PC-9 (cell line): ENCODE data around the gene RAB42. TPM values are rescaled to one million over a fixed set of nuclear protein-coding genes. Genes with fewer than 3 reads are reported as not detected.
"Not testable (repeated sequence)": the region's sequence is repeated elsewhere in the genome, so short reads cannot be mapped to it uniquely, and the experiment has no call there.

Experiments used
- BruUV-seq: library from RNA; stranded (reverse); fragments of 400-500 nt; replicated peaks from 2 replicates; lab custom pipeline; 2021; lab: Mats Ljungman, UMichigan
- CTCF ChIA-PET: fragments of 300-600 bp; sonication (Branson Sonifier 250); formaldehyde crosslinking; loops from one replicate; lab custom pipeline; 2022; ENCODE audit warnings: antibody characterized with exemption; lab: Charles Lee
- POLR2A ChIA-PET: fragments of 300-600 bp; sonication (Branson Sonifier 250); formaldehyde crosslinking; loops from one replicate; lab custom pipeline; 2022; ENCODE audit warnings: antibody characterized with exemption; ENCODE audit not compliant: unreplicated experiment; lab: Charles Lee
- DNase-seq, 2 experiments: peaks; one replicate each; pipeline versions ENCODE4 v3.0.0 to v3.0.0-alpha.2; 2015 to 2022; ENCODE audit warnings: mixed read lengths in 1 of 2
- H2AFZ ChIP-seq: fragments of 200-600 bp; sonication (generic); 2 replicates; pipeline ENCODE4 v1.8.1; 2017; ENCODE audit warnings: antibody characterized with exemption
- H3F3A ChIP-seq: fragments of 200-600 bp; sonication (generic); 2 replicates; pipeline ENCODE4 v1.8.1; 2017; ENCODE audit warnings: antibody characterized with exemption, mild to moderate bottlenecking, low read depth; ENCODE audit not compliant: insufficient read depth
- H3K27ac ChIP-seq: fragments of 200-600 bp; sonication (generic); 2 replicates; pipeline ENCODE4 v1.6.1; 2016; ENCODE audit warnings: mixed run types
- H3K27me3 ChIP-seq: fragments of 200-600 bp; sonication (generic); 2 replicates; pipeline ENCODE4 v1.6.1; 2016; ENCODE audit warnings: low read depth, mixed run types; ENCODE audit not compliant: insufficient read depth
- H3K36me3 ChIP-seq: fragments of 200-600 bp; sonication (generic); 2 replicates; pipeline ENCODE4 v1.6.1; 2016; ENCODE audit warnings: low read depth, mixed run types
- H3K4me1 ChIP-seq: fragments of 200-600 bp; sonication (generic); replicated peaks from 2 replicates; pipeline ENCODE4 v1.6.1; 2016; ENCODE audit warnings: mixed run types; ENCODE audit not compliant: insufficient read depth
- H3K4me2 ChIP-seq: fragments of 200-600 bp; sonication (generic); 2 replicates; pipeline ENCODE4 v1.6.1; 2017; ENCODE audit warnings: mixed run types
- H3K4me3 ChIP-seq: fragments of 200-600 bp; sonication (generic); 2 replicates; pipeline ENCODE4 v1.6.1; 2016; ENCODE audit warnings: mixed run types
- H3K79me2 ChIP-seq: fragments of 200-600 bp; sonication (generic); 2 replicates; pipeline ENCODE4 v1.6.1; 2017; ENCODE audit warnings: low read depth, mixed run types
- H3K9me2 ChIP-seq: fragments of 200-600 bp; sonication (generic); 2 replicates; pipeline ENCODE4 v1.8.1; 2017; ENCODE audit warnings: mild to moderate bottlenecking; ENCODE audit not compliant: insufficient read depth
- H3K9me3 ChIP-seq: fragments of 200-600 bp; sonication (generic); 2 replicates; pipeline ENCODE4 v1.8.1; 2016; ENCODE audit warnings: low read depth; ENCODE audit not compliant: insufficient read depth
- H4K20me1 ChIP-seq: fragments of 200-600 bp; sonication (generic); 2 replicates; pipeline ENCODE4 v1.8.1; 2017; ENCODE audit not compliant: insufficient read depth
- EZH2 ChIP-seq: fragments of 200-600 bp; sonication (generic); IDR thresholded peaks from 2 replicates; pipeline ENCODE4 v1.8.0; 2017; ENCODE audit warnings: antibody characterized with exemption, low read depth
- intact Hi-C: fragments of 100-400 bp; cut with micrococcal nuclease; formaldehyde crosslinking; loops from one replicate; pipeline ENCODE4 v1.10.0; 2022; ENCODE audit not compliant: unreplicated experiment
- total RNA-seq: library from RNA; stranded (reverse); gene quantifications from 2 replicates; pipeline ENCODE4 v1.2.3, GENCODE V29; 2021
- TF ChIP-seq, protein P1 (sequence below): fragments of 200-600 bp; sonication (generic); conservative IDR thresholded peaks from 2 replicates; pipeline ENCODE4 v1.6.1; 2017; ENCODE audit warnings: mixed run types, antibody characterized with exemption, mild to moderate bottlenecking, moderate library complexity

The RAB42 gene
- total RNA-seq, 1 experiment from 2014 or later = 7.6 TPM

DNA sequence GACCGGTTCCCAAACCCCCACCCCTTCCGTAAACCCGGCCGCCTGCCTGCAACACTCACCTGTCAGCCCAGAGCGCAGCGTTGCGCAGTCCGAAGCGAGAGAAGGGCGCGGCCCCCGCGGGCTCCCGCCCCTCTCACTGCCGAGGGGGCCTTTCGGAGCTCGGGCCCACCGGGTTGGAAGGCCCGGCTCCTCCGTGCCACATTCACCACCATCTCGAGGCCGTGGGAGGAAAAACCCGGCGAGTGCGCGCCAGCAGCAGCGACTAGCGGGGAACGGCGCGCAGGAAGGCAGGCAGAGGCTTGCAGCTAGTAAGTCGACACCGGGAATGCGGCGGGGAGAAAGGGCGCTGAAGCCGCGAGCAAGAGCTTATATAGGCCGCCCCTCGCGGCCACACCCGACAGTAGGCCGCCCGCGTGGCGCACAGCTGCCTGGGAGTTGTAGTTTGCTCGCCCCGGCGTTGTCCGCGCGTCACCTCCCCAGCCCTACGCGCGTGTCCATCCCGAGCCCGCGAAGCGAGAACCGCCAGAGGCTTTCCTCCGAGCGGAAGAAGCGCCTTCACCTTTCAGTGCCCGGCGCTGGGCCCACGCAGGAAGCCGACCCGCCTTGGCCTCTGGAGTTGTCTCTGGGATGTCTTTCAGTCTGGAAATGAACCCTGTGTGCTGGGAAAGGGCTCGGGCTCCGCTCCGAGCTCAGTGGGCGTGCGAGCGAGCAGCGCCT is 10.4 kb upstream of the RAB42 start:
- Histone ChIP-seq H3K27me3 (no peaks in the 10 kb centered on the region), H3K9me2 (no peaks in the 10 kb centered on the region), H3F3A (peaks cover 51% of the 10 kb centered on the region), H3K4me1 (peaks cover 9% of the 10 kb centered on the region), H3K79me2 (peaks cover 30% of the 10 kb centered on the region), H4K20me1 (peaks cover 28% of the 10 kb centered on the region), H3K36me3 (peaks cover 28% of the 10 kb centered on the region), H2AFZ (peak overlapping the region; percentile 90), H3K27ac (peak overlapping the region; percentile 81), H3K4me3 (peak overlapping the region; percentile 87), H3K4me2 (peak overlapping the region; percentile 91), H3K9me3 (no peaks in the 10 kb centered on the region)
- POLR2A ChIA-PET = interaction anchor here (0.5 to 1.3 kb wide), 17 partner anchors 9 to 746 kb away, joined by 3 to 14 read pairs (median 5); partner anchors contain the start of genes RCC1 and YTHDF2
- no TSS peak for BruUV-seq
- peak; percentile 84 to 93 for DNase-seq
- TF ChIP-seq, protein P1, sequence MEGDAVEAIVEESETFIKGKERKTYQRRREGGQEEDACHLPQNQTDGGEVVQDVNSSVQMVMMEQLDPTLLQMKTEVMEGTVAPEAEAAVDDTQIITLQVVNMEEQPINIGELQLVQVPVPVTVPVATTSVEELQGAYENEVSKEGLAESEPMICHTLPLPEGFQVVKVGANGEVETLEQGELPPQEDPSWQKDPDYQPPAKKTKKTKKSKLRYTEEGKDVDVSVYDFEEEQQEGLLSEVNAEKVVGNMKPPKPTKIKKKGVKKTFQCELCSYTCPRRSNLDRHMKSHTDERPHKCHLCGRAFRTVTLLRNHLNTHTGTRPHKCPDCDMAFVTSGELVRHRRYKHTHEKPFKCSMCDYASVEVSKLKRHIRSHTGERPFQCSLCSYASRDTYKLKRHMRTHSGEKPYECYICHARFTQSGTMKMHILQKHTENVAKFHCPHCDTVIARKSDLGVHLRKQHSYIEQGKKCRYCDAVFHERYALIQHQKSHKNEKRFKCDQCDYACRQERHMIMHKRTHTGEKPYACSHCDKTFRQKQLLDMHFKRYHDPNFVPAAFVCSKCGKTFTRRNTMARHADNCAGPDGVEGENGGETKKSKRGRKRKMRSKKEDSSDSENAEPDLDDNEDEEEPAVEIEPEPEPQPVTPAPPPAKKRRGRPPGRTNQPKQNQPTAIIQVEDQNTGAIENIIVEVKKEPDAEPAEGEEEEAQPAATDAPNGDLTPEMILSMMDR = no peak
- TF ChIP-seq EZH2 = no peak
- intact Hi-C loops = loop anchor here (2.0 kb wide), 3 partner anchors 19 to 73 kb away; no protein-coding TSS in a partner anchor
- CTCF ChIA-PET = interaction anchor here (0.7 to 1.1 kb wide), 2 partner anchors 20 to 62 kb away, joined by 5 read pairs; no protein-coding TSS in a partner anchor

DNA sequence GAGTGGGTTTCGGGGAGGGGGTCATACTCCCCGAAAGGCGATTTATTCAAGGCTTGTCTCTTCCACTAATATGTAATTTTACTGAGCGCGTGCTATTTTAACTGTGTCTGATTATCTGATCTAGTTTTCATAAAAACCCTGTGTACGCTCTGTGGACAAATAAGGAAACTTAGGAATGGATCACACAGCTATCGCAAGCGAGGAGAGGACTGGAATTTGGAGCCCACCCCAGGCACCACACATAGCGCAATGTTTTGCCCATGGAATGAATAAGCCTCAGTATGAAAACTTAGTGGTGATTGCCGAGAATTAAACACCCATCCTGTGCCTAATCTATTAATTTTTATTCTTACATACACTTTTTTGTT is 9.8 kb upstream of the RAB42 start:
- Histone ChIP-seq H3K36me3 (peaks cover 28% of the 10 kb centered on the region), H3K4me1 (peaks cover 9% of the 10 kb centered on the region), H2AFZ (peak overlapping the region; percentile 90), H3F3A (peaks cover 46% of the 10 kb centered on the region), H3K27me3 (no peaks in the 10 kb centered on the region), H3K9me3 (no peaks in the 10 kb centered on the region), H3K4me3 (peak overlapping the region; percentile 87), H3K4me2 (peak overlapping the region; percentile 91), H4K20me1 (peaks cover 28% of the 10 kb centered on the region), H3K79me2 (peaks cover 30% of the 10 kb centered on the region), H3K27ac (peak overlapping the region; percentile 81), H3K9me2 (no peaks in the 10 kb centered on the region)
- TSS peak; percentile 99 for BruUV-seq
- CTCF ChIA-PET = interaction anchor here (0.7 to 1.1 kb wide), 2 partner anchors 19 to 62 kb away, joined by 5 read pairs; no protein-coding TSS in a partner anchor
- intact Hi-C loops = loop anchor here (2.0 kb wide), 1 partner anchor 73 kb away; no protein-coding TSS in a partner anchor
- no peak for TF ChIP-seq EZH2
- TF ChIP-seq, protein P1 = no peak
- DNase-seq = no peak
- POLR2A ChIA-PET = interaction anchor here (0.5 to 1.3 kb wide), 17 partner anchors 9 to 747 kb away, joined by 3 to 14 read pairs (median 6); partner anchors contain the start of genes RCC1, TRNAU1AP and YTHDF2

DNA sequence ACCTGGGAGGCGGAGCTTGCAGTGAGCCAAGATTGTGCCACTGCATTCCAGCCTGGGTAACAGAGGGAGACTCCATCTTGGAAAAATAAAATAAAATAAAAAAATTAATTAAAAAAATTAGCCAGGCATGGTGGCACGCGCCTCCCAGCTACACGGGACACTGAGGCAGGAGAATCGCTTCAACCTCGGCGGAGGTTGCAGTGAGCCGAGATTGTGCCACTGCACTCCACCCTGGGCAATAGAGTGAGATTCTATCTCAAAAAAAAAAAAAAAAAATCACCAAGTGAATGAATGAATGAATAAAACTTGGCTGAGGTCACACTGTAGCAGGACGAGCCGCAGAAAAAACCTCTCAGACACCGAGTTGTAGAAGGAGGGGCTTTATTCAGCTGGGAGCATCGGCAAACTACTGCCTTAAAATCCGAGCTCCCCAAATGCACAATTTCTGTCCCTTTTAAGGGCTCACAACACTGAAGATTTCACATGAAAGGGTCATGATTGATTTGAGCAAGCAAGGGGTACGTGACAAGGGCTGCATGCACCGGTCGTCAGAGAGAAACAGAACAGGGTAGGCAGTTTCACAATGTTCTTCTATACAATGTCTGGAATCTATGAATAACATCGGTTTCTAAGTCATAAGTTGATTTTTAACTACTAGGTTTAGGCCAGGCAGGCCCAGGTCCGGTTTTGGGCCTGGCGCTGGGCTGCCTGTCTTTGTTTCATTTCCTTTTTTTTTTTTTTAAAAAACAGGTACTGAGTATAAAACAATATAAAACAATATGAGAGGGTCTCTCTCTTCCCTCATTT is 5.3 kb upstream of the RAB42 start:
- H2AFZ ChIP-seq, H3K4me2 ChIP-seq, H3K27me3 ChIP-seq, H3F3A ChIP-seq, H3K36me3 ChIP-seq, BruUV-seq, H3K79me2 ChIP-seq, DNase-seq, intact Hi-C loops, CTCF ChIA-PET, H3K9me2 ChIP-seq, H3K4me3 ChIP-seq, H3K9me3 ChIP-seq, H3K27ac ChIP-seq, H3K4me1 ChIP-seq, H4K20me1 ChIP-seq, POLR2A ChIA-PET: not testable (repeated sequence)
